ENCODE data around the gene ROBO2.

Gene ROBO2

GRCh38 chr3:77052733-77053670, 13.1 kb downstream of the ROBO2 start:
- DNase-seq: no peak

GRCh38 chr3:77053795-77054194, 13.9 kb downstream of the ROBO2 start:
- no peak for DNase-seq

- DNase-seq: no peak
These were observed 16.0 kb downstream of the ROBO2 start for GRCh38 chr3:77055841-77056341.

- DNase-seq: no peak
These were observed 19.5 kb downstream of the ROBO2 start for GRCh38 chr3:77059354-77059753.

GRCh38 chr3:77063423-77063822, 23.5 kb downstream of the ROBO2 start:
- DNase-seq: no peak

- no peak for DNase-seq
These were observed 25.9 kb downstream of the ROBO2 start for GRCh38 chr3:77065750-77066149.

GRCh38 chr3:77066829-77067228, 26.9 kb downstream of the ROBO2 start:
- no peak for DNase-seq

GRCh38 chr3:77068808-77069207, 28.9 kb downstream of the ROBO2 start:
- DNase-seq: no peak

- no peak for DNase-seq
These were observed 31.5 kb downstream of the ROBO2 start for GRCh38 chr3:77071364-77071763.

GRCh38 chr3:77071809-77072208, 31.9 kb downstream of the ROBO2 start:
- no peak for DNase-seq

- no peak for DNase-seq
These were observed 32.3 kb downstream of the ROBO2 start for GRCh38 chr3:77072232-77072631.

- no peak for DNase-seq
These were observed 38.4 kb downstream of the ROBO2 start for GRCh38 chr3:77078279-77078678.

- no peak for DNase-seq
These were observed 40.2 kb downstream of the ROBO2 start for GRCh38 chr3:77079988-77080610.

GRCh38 chr3:77081240-77081661, 41.4 kb downstream of the ROBO2 start:
- peak; percentile 36 for DNase-seq

- no peak for DNase-seq
These were observed 44.6 kb downstream of the ROBO2 start for GRCh38 chr3:77084511-77084910.

GRCh38 chr3:77086408-77086807, 46.5 kb downstream of the ROBO2 start:
- no peak for DNase-seq

- no peak for DNase-seq
These were observed 51.9 kb downstream of the ROBO2 start for GRCh38 chr3:77091809-77092208.

GRCh38 chr3:77093101-77093500, 53.2 kb downstream of the ROBO2 start:
- no peak for DNase-seq

- no peak for DNase-seq
These were observed 56.2 kb downstream of the ROBO2 start for GRCh38 chr3:77096145-77096544.

GRCh38 chr3:77096966-77097890, 57.3 kb downstream of the ROBO2 start:
- DNase-seq: no peak

- DNase-seq: no peak
These were observed 63.3 kb downstream of the ROBO2 start for GRCh38 chr3:77102951-77103769.

GRCh38 chr3:77122652-77123051, 82.8 kb downstream of the ROBO2 start:
- DNase-seq: no peak

All from DMS153 (cell line).